Keratinocyte (primary cell): ENCODE results near the gene LAMP2. TPM values are rescaled to one million over a fixed set of nuclear protein-coding genes. Genes with fewer than 3 reads are reported as not detected.

Source experiments
- DNase-seq: peaks from one replicate; pipeline ENCODE4 v3.0.0-alpha.2; 2011; ENCODE audit warnings: low read depth, missing footprints, low spot score
- FAIRE-seq: peaks from 2 replicates; lab custom pipeline; 2011; peaks lifted over from hg19 to GRCh38; lab: Jason Lieb, UNC
- H2AFZ ChIP-seq: 2 replicates; pipeline ENCODE4 v1.6.0; 2012; ENCODE audit warnings: low read length, control low read depth, inconsistent platforms; ENCODE audit not compliant: control insufficient read depth
- H3K27ac ChIP-seq: 2 replicates; pipeline ENCODE4 v1.5.1; 2011; ENCODE audit warnings: low read length; ENCODE audit not compliant: control insufficient read depth, insufficient read depth
- H3K27me3 ChIP-seq: 3 replicates; pipeline ENCODE4 v1.6.0; 2011; ENCODE audit warnings: low read length; ENCODE audit not compliant: control insufficient read depth, insufficient read depth; ENCODE audit errors: extremely low read depth
- H3K36me3 ChIP-seq, 2 experiments: 2 replicates in 1 of 2; 3 replicates in 1 of 2; pipeline ENCODE4 v1.5.1; 2011; ENCODE audit warnings: low read length in 2 of 2, mild to moderate bottlenecking in 1 of 2; ENCODE audit not compliant: control insufficient read depth in 2 of 2, insufficient read depth in 2 of 2; ENCODE audit errors: extremely low read depth in 1 of 2
- H3K4me1 ChIP-seq: 3 replicates; pipeline ENCODE4 v1.5.1; 2011; ENCODE audit warnings: low read length; ENCODE audit not compliant: control insufficient read depth, insufficient read depth; ENCODE audit errors: extremely low read depth
- H3K4me2 ChIP-seq: 3 replicates; pipeline ENCODE4 v1.6.0; 2011; ENCODE audit warnings: low read depth, low read length; ENCODE audit not compliant: control insufficient read depth, insufficient read depth; ENCODE audit errors: extremely low read depth
- H3K4me3 ChIP-seq, 3 experiments: fragments of 200-600 bp in 1 of 3; sonication (generic) in 1 of 3; 2 replicates in 2 of 3; 3 replicates in 1 of 3; pipeline ENCODE4 v1.5.1; 2011 to 2016; ENCODE audit warnings: low read length in 3 of 3, mild to moderate bottlenecking in 3 of 3, control low read depth in 2 of 3, inconsistent platforms in 1 of 3, low read depth in 1 of 3, mixed read lengths in 1 of 3, mixed run types in 1 of 3, moderate library complexity in 1 of 3; ENCODE audit not compliant: control insufficient read depth in 2 of 3, insufficient read depth in 2 of 3; ENCODE audit errors: extremely low read depth in 1 of 3
- H3K79me2 ChIP-seq: 2 replicates; pipeline ENCODE4 v1.6.0; 2012; ENCODE audit warnings: low read length; ENCODE audit not compliant: control insufficient read depth, insufficient read depth
- H3K9ac ChIP-seq: 3 replicates; pipeline ENCODE4 v1.6.0; 2011; ENCODE audit warnings: low read length; ENCODE audit not compliant: control insufficient read depth, insufficient read depth; ENCODE audit errors: extremely low read depth
- H3K9me1 ChIP-seq: 3 replicates; pipeline ENCODE4 v1.6.0; 2011; ENCODE audit warnings: low read length; ENCODE audit not compliant: control insufficient read depth, insufficient read depth; ENCODE audit errors: extremely low read depth
- H3K9me3 ChIP-seq: 2 replicates; pipeline ENCODE4 v1.5.1; 2012; ENCODE audit warnings: low read depth, low read length; ENCODE audit not compliant: control insufficient read depth
- H4K20me1 ChIP-seq: 3 replicates; pipeline ENCODE4 v1.6.0; 2011; ENCODE audit warnings: low read length; ENCODE audit not compliant: control insufficient read depth, insufficient read depth; ENCODE audit errors: extremely low read depth
- EZH2 ChIP-seq: IDR thresholded peaks from one replicate; pipeline ENCODE4 v1.6.1; 2012; ENCODE audit warnings: inconsistent platforms, mild to moderate bottlenecking, low read length, moderate library complexity
- dilution Hi-C: fragments of 300-500 bp; cut with MboI; formaldehyde crosslinking; loops from one replicate; pipeline ENCODE4 v1.7.0; 2020; ENCODE audit warnings: low sequenced_read_pairs; ENCODE audit not compliant: extremely low pct_ligation_motif_present
- polyA plus RNA-seq, 5 experiments: library from polyadenylated mRNA; depleted of rRNA in 3 of 5; stranded (reverse) in 3 of 5; stranded (forward) in 1 of 5; unstranded in 1 of 5; fragments of >200 nt; gene quantifications; 1 replicate in 1 of 5; 2 replicates in 3 of 5; 3 replicates in 1 of 5; pipeline versions ENCODE4 v1.2.1 to v1.2.3, GENCODE V29; 2011 to 2012; ENCODE audit warnings: missing spikeins in 2 of 5, low read depth in 1 of 5, low replicate concordance in 1 of 5
- TF ChIP-seq, protein P1 (sequence below), 3 experiments: IDR thresholded peaks in 1 of 3; conservative IDR thresholded peaks in 1 of 3; optimal IDR thresholded peaks in 1 of 3; 2 replicates in 2 of 3; 3 replicates in 1 of 3; pipeline versions ENCODE3 to v1.5.1; 2011; ENCODE audit warnings: low read length in 3 of 3, mild to moderate bottlenecking in 3 of 3, moderate library complexity in 2 of 3, control low read depth in 1 of 3, inconsistent platforms in 1 of 3; ENCODE audit not compliant: insufficient read depth in 2 of 3; ENCODE audit errors: extremely low read depth in 1 of 3

Gene LAMP2
- polyA plus RNA-seq, 1 donor (not counting 4 experiments of a cell fraction or from before 2014, with no cell fraction given), result 200 TPM

- TF ChIP-seq EZH2, result no peak
- TF ChIP-seq, protein P1, sequence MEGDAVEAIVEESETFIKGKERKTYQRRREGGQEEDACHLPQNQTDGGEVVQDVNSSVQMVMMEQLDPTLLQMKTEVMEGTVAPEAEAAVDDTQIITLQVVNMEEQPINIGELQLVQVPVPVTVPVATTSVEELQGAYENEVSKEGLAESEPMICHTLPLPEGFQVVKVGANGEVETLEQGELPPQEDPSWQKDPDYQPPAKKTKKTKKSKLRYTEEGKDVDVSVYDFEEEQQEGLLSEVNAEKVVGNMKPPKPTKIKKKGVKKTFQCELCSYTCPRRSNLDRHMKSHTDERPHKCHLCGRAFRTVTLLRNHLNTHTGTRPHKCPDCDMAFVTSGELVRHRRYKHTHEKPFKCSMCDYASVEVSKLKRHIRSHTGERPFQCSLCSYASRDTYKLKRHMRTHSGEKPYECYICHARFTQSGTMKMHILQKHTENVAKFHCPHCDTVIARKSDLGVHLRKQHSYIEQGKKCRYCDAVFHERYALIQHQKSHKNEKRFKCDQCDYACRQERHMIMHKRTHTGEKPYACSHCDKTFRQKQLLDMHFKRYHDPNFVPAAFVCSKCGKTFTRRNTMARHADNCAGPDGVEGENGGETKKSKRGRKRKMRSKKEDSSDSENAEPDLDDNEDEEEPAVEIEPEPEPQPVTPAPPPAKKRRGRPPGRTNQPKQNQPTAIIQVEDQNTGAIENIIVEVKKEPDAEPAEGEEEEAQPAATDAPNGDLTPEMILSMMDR (optimal IDR thresholded peaks at IDR 0.05 in 1 of 3, IDR thresholded peaks at IDR 0.05 in 1 of 3, conservative IDR thresholded peaks at IDR 0.05 in 1 of 3; ENCODE audit: extremely low read depth in 1 of 3, insufficient read depth in 2 of 3, low read length in 3 of 3), result no peak
- Histone ChIP-seq H3K36me3 (peaks cover 0 to 3% of the 10 kb centered on the region in 2 experiments), H3K9ac (peak overlapping the region; percentile 33), H3K4me1 (peaks cover 24% of the 10 kb centered on the region), H2AFZ (no peak overlapping the region), H4K20me1 (no peaks in the 10 kb centered on the region), H3K27me3 (no peaks in the 10 kb centered on the region), H3K27ac (peak overlapping the region; percentile 79), H3K9me1 (no peaks in the 10 kb centered on the region), H3K4me3 (peak overlapping the region in 1 of 3 experiments; percentile 8), H3K9me3 (no peaks in the 10 kb centered on the region), H3K79me2 (peaks cover 30% of the 10 kb centered on the region), H3K4me2 (peak overlapping the region; percentile 57)
- dilution Hi-C loops, result no loop called here
- DNase-seq (no peak), FAIRE-seq (no peak)
Measured at GRCh38 chrX:120456973-120457372, 12.1 kb downstream of the LAMP2 start.

DNA sequence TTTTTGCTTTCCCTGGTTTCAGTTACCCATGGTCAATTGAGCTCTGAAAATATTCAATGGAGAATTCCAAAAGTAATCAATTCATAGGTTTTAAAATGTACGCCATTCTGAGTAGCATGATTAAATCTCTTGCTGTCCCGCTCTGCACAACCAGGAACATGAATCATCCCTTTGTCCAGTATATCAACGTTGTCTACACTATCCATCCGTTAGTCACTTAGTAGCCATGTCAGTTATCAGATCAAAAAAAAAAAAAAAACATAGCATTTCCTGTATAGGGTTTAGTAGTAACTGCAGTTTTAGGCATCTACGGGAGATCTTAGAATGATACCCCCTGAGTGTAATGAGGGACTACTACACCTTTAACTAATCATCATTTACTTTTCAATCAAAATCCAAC lies 15.1 kb downstream of the LAMP2 start:
- DNase-seq (no peak), FAIRE-seq (no peak)
- Histone ChIP-seq H3K27ac (no peak overlapping the region), H3K9ac (no peak overlapping the region), H3K79me2 (peaks cover 5% of the 10 kb centered on the region), H3K4me2 (no peak overlapping the region), H4K20me1 (no peaks in the 10 kb centered on the region), H3K27me3 (no peaks in the 10 kb centered on the region), H3K9me3 (no peaks in the 10 kb centered on the region), H3K9me1 (no peaks in the 10 kb centered on the region), H2AFZ (no peak overlapping the region), H3K36me3 (peaks cover 0 to 3% of the 10 kb centered on the region in 2 experiments), H3K4me1 (peaks cover 16% of the 10 kb centered on the region), H3K4me3 (no peak overlapping the region)
- TF ChIP-seq, protein P1 (optimal IDR thresholded peaks at IDR 0.05 in 1 of 3, IDR thresholded peaks at IDR 0.05 in 1 of 3, conservative IDR thresholded peaks at IDR 0.05 in 1 of 3; ENCODE audit: extremely low read depth in 1 of 3, insufficient read depth in 2 of 3, low read length in 3 of 3), result no peak
- TF ChIP-seq EZH2, result no peak
- dilution Hi-C loops, result no loop called here
